HEK293 (cell line): ENCODE data around the gene DMAC1.

Source experiments
- TCF7L2 ChIP-seq: IDR thresholded peaks from 2 replicates; pipeline ENCODE4 v1.6.1; 2011; ENCODE audit warnings: low read depth, mild to moderate bottlenecking, inconsistent platforms, low read length, moderate library complexity, borderline replicate concordance
- ZEB2 ChIP-seq: fragments of 450-650 bp; formaldehyde crosslinking; IDR thresholded peaks from 2 replicates; pipeline ENCODE4 v1.5.1; 2016; ENCODE audit warnings: missing biosample characterization, missing genetic modification characterization
- ZNF274 ChIP-seq, 2 experiments: fragments of 200-500 bp in 1 of 2; fragments of 450-650 bp in 1 of 2; sonication (Bioruptor generic) in 1 of 2; formaldehyde crosslinking in 1 of 2; IDR thresholded peaks; 2 replicates each; pipeline versions ENCODE4 v1.5.1 to v1.6.1; 2014 to 2016; ENCODE audit warnings: borderline replicate concordance in 1 of 2, inconsistent platforms in 1 of 2, low read length in 1 of 2, missing biosample characterization in 1 of 2, missing genetic modification characterization in 1 of 2

- TF ChIP-seq TCF7L2 (no peak), ZEB2 (no peak), ZNF274 (IDR thresholded peaks at IDR 0.05; ENCODE audit: low read length) (no peak), ZNF274 (tag by site-specific recombination; IDR thresholded peaks at IDR 0.05; ENCODE audit: borderline replicate concordance) (no peak)
These were observed 5.4 kb downstream of the DMAC1 start for GRCh38 chr9:7794196-7794595.
